ENCODE measurements around the gene SLC6A17. TPM values are rescaled to one million over a fixed set of nuclear protein-coding genes. Genes with fewer than 3 reads are reported as not detected.

Gene SLC6A17
- total RNA-seq = 0.35 TPM

- DNase-seq (ENCODE audit: low spot score) = no peak
Observed at GRCh38 chr1:110150330-110151174, at the start of gene SLC6A17. Gene SLC6A17, plus strand, starts transcription at chr1:110150494. Its CDS starts 16,436 bp downstream, at chr1:110166930.

GRCh38 chr1:110102081-110102480, 48.2 kb upstream of the SLC6A17 start:
- no peak for DNase-seq (ENCODE audit: low spot score)

GRCh38 chr1:110106013-110106941, 44.0 kb upstream of the SLC6A17 start:
- DNase-seq (ENCODE audit: low spot score) = peak; percentile 68

GRCh38 chr1:110107867-110108469, 42.3 kb upstream of the SLC6A17 start:
- no peak for DNase-seq (ENCODE audit: low spot score)

GRCh38 chr1:110111081-110111480, 39.2 kb upstream of the SLC6A17 start:
- no peak for DNase-seq (ENCODE audit: low spot score)

GRCh38 chr1:110112143-110112542, 38.2 kb upstream of the SLC6A17 start, which contains the start of gene UBL4B:
Gene UBL4B, plus strand, starts transcription at chr1:110112443. Its CDS starts 92 bp downstream, at chr1:110112535.
- no peak for DNase-seq (ENCODE audit: low spot score)

- DNase-seq (ENCODE audit: low spot score) = no peak
Observed at GRCh38 chr1:110112656-110113055, 37.6 kb upstream of the SLC6A17 start.

- DNase-seq (ENCODE audit: low spot score) = no peak
Observed at GRCh38 chr1:110113551-110113950, 36.7 kb upstream of the SLC6A17 start.

- DNase-seq (ENCODE audit: low spot score) = no peak
Observed at GRCh38 chr1:110114173-110114572, 36.1 kb upstream of the SLC6A17 start.

GRCh38 chr1:110114784-110115183, 35.5 kb upstream of the SLC6A17 start:
- no peak for DNase-seq (ENCODE audit: low spot score)

- DNase-seq (ENCODE audit: low spot score) = no peak
Observed at GRCh38 chr1:110118636-110119396, 31.5 kb upstream of the SLC6A17 start.

- DNase-seq (ENCODE audit: low spot score) = peak; percentile 25
Observed at GRCh38 chr1:110119843-110120242, 30.5 kb upstream of the SLC6A17 start.

- DNase-seq (ENCODE audit: low spot score) = no peak
Observed at GRCh38 chr1:110120960-110121561, 29.2 kb upstream of the SLC6A17 start.

- no peak for DNase-seq (ENCODE audit: low spot score)
Observed at GRCh38 chr1:110123224-110123623, 27.1 kb upstream of the SLC6A17 start.

- no peak for DNase-seq (ENCODE audit: low spot score)
Observed at GRCh38 chr1:110125810-110126209, 24.5 kb upstream of the SLC6A17 start.

GRCh38 chr1:110130113-110130591, 20.1 kb upstream of the SLC6A17 start:
- DNase-seq (ENCODE audit: low spot score) = no peak

GRCh38 chr1:110130989-110131388, 19.3 kb upstream of the SLC6A17 start:
- no peak for DNase-seq (ENCODE audit: low spot score)

GRCh38 chr1:110132682-110133081, 17.6 kb upstream of the SLC6A17 start:
- no peak for DNase-seq (ENCODE audit: low spot score)

GRCh38 chr1:110133436-110133835, 16.9 kb upstream of the SLC6A17 start:
- DNase-seq (ENCODE audit: low spot score) = no peak

- DNase-seq (ENCODE audit: low spot score) = no peak
Observed at GRCh38 chr1:110134050-110134595, 16.2 kb upstream of the SLC6A17 start.
